Sigmoid colon (tissue), 4 donors: Measurements from ENCODE around the gene PSD.

Source experiments
- POLR2A ChIP-seq, 2 donors: fragments of 450-650 bp; IDR thresholded peaks; one replicate each; pipeline ENCODE4 v1.6.1; 2016; ENCODE audit warnings: antibody characterized with exemption in 2 of 2, mild to moderate bottlenecking in 2 of 2, moderate library complexity in 2 of 2
- POLR2AphosphoS5 ChIP-seq, 4 donors: sonication (generic); formaldehyde crosslinking; IDR thresholded peaks; one replicate each; pipeline ENCODE4 v1.6.1; 2017; ENCODE audit warnings: antibody characterized with exemption in 4 of 4

DNA sequence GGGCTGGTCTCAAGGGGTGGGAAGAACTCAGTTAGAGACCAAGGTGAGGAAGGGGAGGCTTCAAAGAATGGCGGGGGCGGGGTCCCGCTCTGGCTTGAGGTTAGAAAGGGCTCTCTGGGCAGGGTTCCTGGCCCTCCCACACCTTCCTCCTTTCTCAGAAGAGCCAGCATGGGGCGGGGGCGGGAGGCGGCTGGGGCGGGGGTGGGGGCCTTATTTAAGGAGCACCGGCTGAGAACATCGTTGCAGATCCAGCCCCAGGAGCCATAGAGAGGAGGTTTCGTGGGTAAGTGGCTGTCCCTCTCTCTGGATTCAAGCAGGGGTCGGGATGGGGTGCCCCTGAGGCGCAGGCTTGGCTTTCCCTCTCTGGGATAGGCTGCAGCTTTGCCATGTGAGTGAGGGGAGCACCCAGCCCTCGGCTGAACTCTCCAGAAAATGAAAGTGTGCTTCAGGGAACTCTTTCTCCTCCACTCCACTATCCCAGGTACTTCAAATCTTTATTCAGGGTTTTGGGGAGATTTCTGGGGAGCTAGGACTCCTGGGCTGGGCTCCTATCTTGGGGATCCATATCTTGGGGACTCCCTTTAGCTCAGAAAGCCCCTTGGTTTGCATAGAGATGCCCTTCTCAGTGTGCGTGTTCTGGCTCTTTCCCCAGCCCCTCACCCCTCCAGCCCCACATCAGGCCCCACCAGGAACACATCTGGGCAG lies 17.1 kb upstream of the PSD start:
- no peak for TF ChIP-seq POLR2AphosphoS5 (IDR thresholded peaks at IDR 0.05)
- TF ChIP-seq POLR2A (IDR thresholded peaks at IDR 0.05): no peak
